HEK293 (cell line): ENCODE results near the gene CBX7.

ENCODE experiments used
- CTCF ChIA-PET: fragments of 350-600 bp; formaldehyde crosslinking; extraction: SDS; loops from one replicate; lab custom pipeline; 2021; ENCODE audit warnings: antibody characterized with exemption; lab: Yijun Ruan, JAX
- POLR2A ChIA-PET: fragments of 300-600 bp; formaldehyde crosslinking; extraction: SDS; loops from one replicate; lab custom pipeline; 2020; ENCODE audit warnings: antibody characterized with exemption, inconsistent platforms; lab: Yijun Ruan, JAX
- H3K27ac ChIP-seq: fragments of 200-500 bp; sonication (Bioruptor generic); 2 replicates; pipeline ENCODE4 v1.5.1; 2014; ENCODE audit warnings: low read depth, low read length, control low read depth, inconsistent platforms; ENCODE audit errors: extremely low read depth
- H3K36me3 ChIP-seq, 2 experiments: fragments of 200-500 bp in 1 of 2; sonication (Bioruptor generic) in 1 of 2; 1 replicate in 1 of 2; 2 replicates in 1 of 2; pipeline ENCODE4 v1.5.1; 2014 to 2017; ENCODE audit warnings: inconsistent platforms in 2 of 2, low read length in 2 of 2; ENCODE audit not compliant: control insufficient read depth in 2 of 2, insufficient read depth in 1 of 2
- H3K4me1 ChIP-seq: fragments of 200-500 bp; sonication (Bioruptor generic); 2 replicates; pipeline ENCODE4 v1.5.1; 2014; ENCODE audit warnings: mild to moderate bottlenecking, low read length, inconsistent platforms; ENCODE audit not compliant: control insufficient read depth, insufficient read depth
- H3K4me3 ChIP-seq: 2 replicates; pipeline ENCODE4 v1.5.1; 2011; ENCODE audit warnings: low read depth, mild to moderate bottlenecking, control low read depth, low read length, moderate library complexity
- H3K9me3 ChIP-seq: fragments of 200-500 bp; sonication (Bioruptor generic); 2 replicates; pipeline ENCODE4 v1.5.1; 2014; ENCODE audit warnings: low read depth, low read length, inconsistent platforms; ENCODE audit not compliant: control insufficient read depth, insufficient read depth
- GFI1B ChIP-seq: fragments of 450-650 bp; formaldehyde crosslinking; IDR thresholded peaks from 2 replicates; pipeline ENCODE4 v1.5.1; 2016; ENCODE audit warnings: missing biosample characterization, missing genetic modification characterization
- KLF1 ChIP-seq: fragments of 450-650 bp; formaldehyde crosslinking; IDR thresholded peaks from 2 replicates; pipeline ENCODE4 v1.5.1; 2016; ENCODE audit warnings: missing biosample characterization, missing genetic modification characterization
- KLF17 ChIP-seq: fragments of 450-650 bp; formaldehyde crosslinking; IDR thresholded peaks from 2 replicates; pipeline ENCODE4 v1.5.1; 2016; ENCODE audit warnings: missing biosample characterization, missing genetic modification characterization
- MZF1 ChIP-seq: fragments of 450-650 bp; formaldehyde crosslinking; IDR thresholded peaks from 2 replicates; pipeline ENCODE4 v1.5.1; 2017; ENCODE audit warnings: missing biosample characterization, missing genetic modification characterization, borderline replicate concordance
- RBAK ChIP-seq: fragments of 450-650 bp; formaldehyde crosslinking; IDR thresholded peaks from 2 replicates; pipeline ENCODE4 v1.5.1; 2016; ENCODE audit warnings: missing biosample characterization, missing genetic modification characterization
- SETDB1 ChIP-seq: IDR thresholded peaks from one replicate; pipeline ENCODE4 v1.6.1; 2017; ENCODE audit warnings: mild to moderate bottlenecking, low read length, moderate library complexity, mixed read lengths; ENCODE audit not compliant: insufficient read length
- YY2 ChIP-seq: fragments of 450-650 bp; formaldehyde crosslinking; IDR thresholded peaks from 2 replicates; pipeline ENCODE4 v1.5.1; 2016; ENCODE audit warnings: missing biosample characterization, missing genetic modification characterization
- ZBTB11 ChIP-seq: fragments of 450-650 bp; formaldehyde crosslinking; conservative IDR thresholded peaks from 2 replicates; pipeline ENCODE4 v1.5.1; 2016; ENCODE audit warnings: low read depth, missing biosample characterization, missing genetic modification characterization
- ZBTB44 ChIP-seq: fragments of 450-650 bp; IDR thresholded peaks from 2 replicates; pipeline ENCODE4 v1.5.1; 2018; ENCODE audit warnings: missing biosample characterization, mild to moderate bottlenecking, missing genetic modification characterization
- ZBTB8A ChIP-seq: fragments of 450-650 bp; formaldehyde crosslinking; IDR thresholded peaks from 2 replicates; pipeline ENCODE4 v1.5.1; 2016; ENCODE audit warnings: missing biosample characterization, missing genetic modification characterization
- ZFP69B ChIP-seq: fragments of 450-650 bp; formaldehyde crosslinking; IDR thresholded peaks from 2 replicates; pipeline ENCODE4 v1.5.1; 2016; ENCODE audit warnings: missing biosample characterization, missing genetic modification characterization
- ZNF19 ChIP-seq: fragments of 450-650 bp; formaldehyde crosslinking; IDR thresholded peaks from 2 replicates; pipeline ENCODE4; 2016; ENCODE audit warnings: missing biosample characterization, missing genetic modification characterization, low read depth
- ZNF221 ChIP-seq: fragments of 450-650 bp; formaldehyde crosslinking; IDR thresholded peaks from 2 replicates; pipeline ENCODE4 v1.5.1; 2017; ENCODE audit warnings: missing biosample characterization, missing genetic modification characterization, borderline replicate concordance
- ZNF24 ChIP-seq: fragments of 450-650 bp; formaldehyde crosslinking; IDR thresholded peaks from 2 replicates; pipeline ENCODE4 v1.5.1; 2016; ENCODE audit warnings: missing biosample characterization, missing genetic modification characterization
- ZNF280C ChIP-seq: fragments of 450-650 bp; formaldehyde crosslinking; IDR thresholded peaks from 2 replicates; pipeline ENCODE4 v1.5.1; 2016; ENCODE audit warnings: missing biosample characterization, missing genetic modification characterization
- ZNF48 ChIP-seq: fragments of 450-650 bp; formaldehyde crosslinking; IDR thresholded peaks from 2 replicates; pipeline ENCODE4 v1.5.1; 2016; ENCODE audit warnings: missing biosample characterization, missing genetic modification characterization
- ZNF488 ChIP-seq: fragments of 450-650 bp; formaldehyde crosslinking; IDR thresholded peaks from 2 replicates; pipeline ENCODE4 v1.5.1; 2016; ENCODE audit warnings: missing biosample characterization, missing genetic modification characterization
- ZNF513 ChIP-seq: fragments of 450-650 bp; IDR thresholded peaks from 2 replicates; pipeline ENCODE4 v1.5.1; 2018; ENCODE audit warnings: missing biosample characterization, missing genetic modification characterization
- ZNF521 ChIP-seq: fragments of 450-650 bp; formaldehyde crosslinking; IDR thresholded peaks from 2 replicates; pipeline ENCODE4 v1.5.1; 2017; ENCODE audit warnings: missing biosample characterization, mild to moderate bottlenecking, missing genetic modification characterization
- ZNF610 ChIP-seq: fragments of 450-650 bp; formaldehyde crosslinking; IDR thresholded peaks from 2 replicates; pipeline ENCODE4 v1.5.1; 2016; ENCODE audit warnings: missing biosample characterization, missing genetic modification characterization, borderline replicate concordance
- ZNF654 ChIP-seq: fragments of 450-650 bp; formaldehyde crosslinking; IDR thresholded peaks from 2 replicates; pipeline ENCODE4 v1.5.1; 2016; ENCODE audit warnings: low read depth, missing biosample characterization, missing genetic modification characterization
- ZNF747 ChIP-seq: fragments of 450-650 bp; formaldehyde crosslinking; IDR thresholded peaks from 2 replicates; pipeline ENCODE4 v1.5.1; 2016; ENCODE audit warnings: missing biosample characterization, missing genetic modification characterization
- ZNF792 ChIP-seq: fragments of 450-650 bp; formaldehyde crosslinking; IDR thresholded peaks from 2 replicates; pipeline ENCODE4 v1.5.1; 2016; ENCODE audit warnings: missing biosample characterization, missing genetic modification characterization

The CBX7 gene

GRCh38 chr22:39125622-39126021 lies 26.9 kb downstream of the CBX7 start:
- CTCF ChIA-PET: interaction anchor here (0.6 to 2.3 kb wide), 5 partner anchors 117 to 360 kb away, joined by 3 to 8 read pairs (median 4); no protein-coding TSS in a partner anchor
- TF ChIP-seq ZBTB8A (no peak), ZFP69B (tag by site-specific recombination) (no peak), ZNF654 (tag by site-specific recombination) (no peak), RBAK (tag by site-specific recombination) (no peak), ZNF513 (tag by site-specific recombination) (no peak), ZNF48 (tag by site-specific recombination) (no peak), SETDB1 (no peak), KLF17 (no peak), ZNF747 (no peak), ZBTB11 (tag by site-specific recombination) (no peak), KLF1 (tag by site-specific recombination) (no peak)
- TF ChIP-seq, all 188 proteins: peak for 0
- Histone ChIP-seq H3K4me3 (no peak overlapping the region), H3K36me3 (no peaks in the 10 kb centered on the region), H3K4me1 (no peaks in the 10 kb centered on the region), H3K27ac (no peak overlapping the region), H3K9me3 (no peaks in the 10 kb centered on the region)
- POLR2A ChIA-PET: no interaction called here

- H3K4me1 ChIP-seq: no peaks in the 10 kb centered on the region
- ChIA-PET CTCF (interaction anchor here (0.6 to 2.3 kb wide), 7 partner anchors 27 to 707 kb away, joined by 3 to 8 read pairs (median 4); partner anchors contain the start of gene APOBEC3H), POLR2A (interaction anchor here (0.6 kb wide), 1 partner anchor 11 kb away, joined by 6 read pairs; no protein-coding TSS in a partner anchor)
- H3K27ac ChIP-seq: no peak overlapping the region
- H3K4me3 ChIP-seq: no peak overlapping the region
- H3K36me3 ChIP-seq: no peaks in the 10 kb centered on the region
- H3K9me3 ChIP-seq: no peaks in the 10 kb centered on the region
- TF ChIP-seq GFI1B (tag by site-specific recombination) (no peak), ZBTB44 (tag by site-specific recombination) (no peak), MZF1 (no peak), ZNF488 (tag by site-specific recombination) (no peak), ZNF280C (tag by site-specific recombination) (no peak), ZFP69B (tag by site-specific recombination) (no peak), YY2 (tag by site-specific recombination) (no peak), ZNF24 (tag by site-specific recombination) (no peak), ZNF610 (tag by site-specific recombination) (no peak), ZNF19 (tag by site-specific recombination) (no peak), ZNF521 (tag by site-specific recombination) (no peak), ZNF221 (tag by site-specific recombination) (no peak), ZNF792 (tag by site-specific recombination) (no peak)
Observed at GRCh38 chr22:39123751-39124581, 28.5 kb downstream of the CBX7 start.
